Caco-2 (cell line): ENCODE measurements around the gene IDUA. TPM values are rescaled to one million over a fixed set of nuclear protein-coding genes. Genes with fewer than 3 reads are reported as not detected.

Experiments
- BruUV-seq: library from RNA; stranded (reverse); fragments of 400-500 nt; replicated peaks from 2 replicates; lab custom pipeline; 2021; lab: Mats Ljungman, UMichigan
- CTCF ChIA-PET: fragments of 300-600 bp; sonication (Branson Sonifier 250); formaldehyde crosslinking; loops from one replicate; lab custom pipeline; 2022; ENCODE audit warnings: antibody characterized with exemption; lab: Charles Lee
- POLR2A ChIA-PET: fragments of 300-600 bp; sonication (Branson Sonifier 250); formaldehyde crosslinking; loops from one replicate; lab custom pipeline; 2022; ENCODE audit warnings: antibody characterized with exemption; lab: Charles Lee
- DNase-seq, 2 experiments: peaks; one replicate each; pipeline versions ENCODE4 v3.0.0 to v3.0.0-alpha.2; 2020 to 2022
- H3K27me3 ChIP-seq: replicated peaks from 2 replicates; pipeline ENCODE4 v1.6.0; 2011; ENCODE audit warnings: low read length; ENCODE audit not compliant: control insufficient read depth, insufficient read depth
- H3K36me3 ChIP-seq: 2 replicates; pipeline ENCODE4 v1.5.1; 2011; ENCODE audit warnings: low read length; ENCODE audit not compliant: control insufficient read depth, insufficient read depth
- H3K4me1 ChIP-seq: fragments of 250-450 bp; sonication (Bioruptor Pico); 2 replicates; pipeline ENCODE4 v1.5.1; 2020; ENCODE audit warnings: mild to moderate bottlenecking
- H3K4me3 ChIP-seq: 2 replicates; pipeline ENCODE4 v1.5.1; 2011; ENCODE audit warnings: low read depth, mild to moderate bottlenecking, control low read depth, low read length
- H3K9me3 ChIP-seq: fragments of 250-450 bp; sonication (Bioruptor Pico); 2 replicates; pipeline ENCODE4 v1.5.1; 2020; ENCODE audit warnings: mild to moderate bottlenecking, moderate library complexity
- H3K27ac Mint-ChIP-seq: one replicate; pipeline ENCODE4 v1.8.0; 2022; ENCODE audit warnings: mixed read lengths; ENCODE audit not compliant: unreplicated experiment
- H3K27me3 Mint-ChIP-seq: one replicate; pipeline ENCODE4 v1.8.0; 2022; ENCODE audit warnings: mixed read lengths; ENCODE audit not compliant: insufficient read depth, unreplicated experiment
- H3K36me3 Mint-ChIP-seq: one replicate; pipeline ENCODE4 v1.8.0; 2022; ENCODE audit warnings: mild to moderate bottlenecking, mixed read lengths; ENCODE audit not compliant: insufficient read depth, unreplicated experiment
- H3K4me1 Mint-ChIP-seq: one replicate; pipeline ENCODE4 v1.8.0; 2022; ENCODE audit warnings: low read depth, mixed read lengths; ENCODE audit not compliant: unreplicated experiment
- H3K4me3 Mint-ChIP-seq: one replicate; pipeline ENCODE4 v1.8.0; 2022; ENCODE audit warnings: mild to moderate bottlenecking, moderate library complexity, mixed read lengths; ENCODE audit not compliant: unreplicated experiment
- H3K9me3 Mint-ChIP-seq: one replicate; pipeline ENCODE4 v1.8.0; 2022; ENCODE audit warnings: mixed read lengths; ENCODE audit not compliant: unreplicated experiment
- intact Hi-C: fragments of 100-400 bp; cut with micrococcal nuclease; formaldehyde crosslinking; loops from one replicate; pipeline ENCODE4 v1.10.0; 2022; ENCODE audit not compliant: unreplicated experiment
- total RNA-seq: library from RNA; stranded (reverse); gene quantifications from 2 replicates; pipeline ENCODE4 v1.2.3, GENCODE V29; 2022
- TF ChIP-seq, protein P1 (sequence below), 2 experiments: fragments of 200-600 bp in 1 of 2; IDR thresholded peaks; 1 replicate in 1 of 2; 2 replicates in 1 of 2; pipeline versions ENCODE4 v1.5.1 to v1.8.0; 2011 to 2022; ENCODE audit warnings: antibody characterized with exemption in 1 of 2, control low read depth in 1 of 2, inconsistent platforms in 1 of 2, low read depth in 1 of 2, low read length in 1 of 2, mild to moderate bottlenecking in 1 of 2, moderate library complexity in 1 of 2; ENCODE audit not compliant: insufficient read depth in 1 of 2, severe bottlenecking in 1 of 2, unreplicated experiment in 1 of 2

Gene IDUA
- total RNA-seq, 1 experiment from 2014 or later = 26.9 TPM

DNA sequence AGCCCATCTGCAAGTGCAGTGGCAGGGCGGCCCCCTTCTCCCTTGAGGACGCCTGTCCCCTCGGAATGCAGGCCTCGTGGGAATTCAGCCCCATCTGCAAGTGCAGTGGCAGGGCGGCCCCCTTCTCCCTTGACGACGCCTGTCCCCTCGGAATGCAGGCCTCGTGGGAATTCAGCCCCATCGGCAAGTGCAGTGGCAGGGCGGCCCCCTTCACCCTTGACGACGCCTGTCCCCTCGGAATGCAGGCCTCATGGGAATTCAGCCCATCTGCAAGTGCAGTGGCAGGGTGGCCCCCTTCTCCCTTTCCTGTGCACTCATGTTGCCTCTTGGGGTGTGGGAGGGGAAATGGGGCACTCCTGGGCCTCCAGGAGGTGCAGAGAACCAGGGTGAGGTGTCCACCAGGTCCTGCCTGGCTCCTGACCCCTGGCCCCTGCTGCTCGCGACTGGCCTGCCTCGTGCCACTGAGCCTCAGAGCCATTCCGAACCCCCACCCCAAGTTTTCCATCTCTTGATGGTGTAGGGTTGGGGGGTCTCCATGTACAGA lies 13.1 kb downstream of the IDUA start:
- Histone ChIP-seq H3K4me3 (no peak overlapping the region), H3K4me1 (peaks cover 24% of the 10 kb centered on the region), H3K36me3 (no peaks in the 10 kb centered on the region), H3K27me3 (no peaks in the 10 kb centered on the region), H3K9me3 (no peaks in the 10 kb centered on the region)
- intact Hi-C loops = no loop called here
- H3K36me3 Mint-ChIP-seq = peaks cover 17% of the 10 kb centered on the region
- H3K27me3 Mint-ChIP-seq = peaks cover 6% of the 10 kb centered on the region
- no peak for DNase-seq
- H3K9me3 Mint-ChIP-seq = no peaks in the 10 kb centered on the region
- no peaks in the 10 kb centered on the region for H3K4me1 Mint-ChIP-seq
- CTCF ChIA-PET = no interaction called here
- POLR2A ChIA-PET = no interaction called here
- no TSS peak for BruUV-seq
- TF ChIP-seq, protein P1, sequence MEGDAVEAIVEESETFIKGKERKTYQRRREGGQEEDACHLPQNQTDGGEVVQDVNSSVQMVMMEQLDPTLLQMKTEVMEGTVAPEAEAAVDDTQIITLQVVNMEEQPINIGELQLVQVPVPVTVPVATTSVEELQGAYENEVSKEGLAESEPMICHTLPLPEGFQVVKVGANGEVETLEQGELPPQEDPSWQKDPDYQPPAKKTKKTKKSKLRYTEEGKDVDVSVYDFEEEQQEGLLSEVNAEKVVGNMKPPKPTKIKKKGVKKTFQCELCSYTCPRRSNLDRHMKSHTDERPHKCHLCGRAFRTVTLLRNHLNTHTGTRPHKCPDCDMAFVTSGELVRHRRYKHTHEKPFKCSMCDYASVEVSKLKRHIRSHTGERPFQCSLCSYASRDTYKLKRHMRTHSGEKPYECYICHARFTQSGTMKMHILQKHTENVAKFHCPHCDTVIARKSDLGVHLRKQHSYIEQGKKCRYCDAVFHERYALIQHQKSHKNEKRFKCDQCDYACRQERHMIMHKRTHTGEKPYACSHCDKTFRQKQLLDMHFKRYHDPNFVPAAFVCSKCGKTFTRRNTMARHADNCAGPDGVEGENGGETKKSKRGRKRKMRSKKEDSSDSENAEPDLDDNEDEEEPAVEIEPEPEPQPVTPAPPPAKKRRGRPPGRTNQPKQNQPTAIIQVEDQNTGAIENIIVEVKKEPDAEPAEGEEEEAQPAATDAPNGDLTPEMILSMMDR (IDR thresholded peaks at IDR 0.05; ENCODE audit: insufficient read depth in 1 of 2, low read depth in 1 of 2, low read length in 1 of 2, severe bottlenecking in 1 of 2, unreplicated experiment in 1 of 2) = no peak
- H3K4me3 Mint-ChIP-seq = no peak overlapping the region
- no peak overlapping the region for H3K27ac Mint-ChIP-seq

DNA sequence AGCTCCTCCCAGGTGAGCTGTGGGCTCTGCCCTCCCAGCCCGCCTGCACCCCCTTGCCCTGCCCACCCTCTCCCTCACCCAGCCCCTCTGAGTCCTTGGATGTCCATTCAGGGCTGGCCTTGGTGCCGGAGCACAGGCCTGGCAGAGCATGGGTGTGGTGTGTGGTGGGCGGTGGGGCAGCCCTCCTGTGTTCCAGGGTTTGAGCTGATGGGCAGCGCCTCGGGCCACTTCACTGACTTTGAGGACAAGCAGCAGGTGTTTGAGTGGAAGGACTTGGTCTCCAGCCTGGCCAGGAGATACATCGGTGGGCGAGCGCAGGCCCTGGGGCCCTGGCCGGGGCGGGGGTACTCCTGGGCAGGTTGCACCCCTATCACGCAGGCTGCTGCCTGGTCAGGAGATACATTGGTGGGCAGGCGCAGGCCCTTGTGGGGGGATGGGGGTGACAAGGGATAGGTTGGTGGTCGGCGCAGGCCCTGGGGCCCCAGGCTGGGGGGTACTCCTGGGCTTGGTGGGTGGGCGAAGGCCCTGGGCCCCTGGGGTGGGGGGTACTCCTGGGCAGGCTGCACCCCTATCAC lies 13.9 kb downstream of the IDUA start:
- intact Hi-C loops = no loop called here
- Mint-ChIP-seq H3K4me3 (no peak overlapping the region), H3K9me3 (no peaks in the 10 kb centered on the region), H3K27ac (no peak overlapping the region), H3K27me3 (peaks cover 6% of the 10 kb centered on the region), H3K4me1 (no peaks in the 10 kb centered on the region), H3K36me3 (peaks cover 21% of the 10 kb centered on the region)
- ChIA-PET CTCF (no interaction called here), POLR2A (no interaction called here)
- BruUV-seq = no TSS peak
- Histone ChIP-seq H3K4me1 (peaks cover 20% of the 10 kb centered on the region), H3K36me3 (no peaks in the 10 kb centered on the region), H3K27me3 (no peaks in the 10 kb centered on the region), H3K4me3 (no peak overlapping the region), H3K9me3 (no peaks in the 10 kb centered on the region)
- TF ChIP-seq, protein P1 (IDR thresholded peaks at IDR 0.05; ENCODE audit: insufficient read depth in 1 of 2, low read depth in 1 of 2, low read length in 1 of 2, severe bottlenecking in 1 of 2, unreplicated experiment in 1 of 2) = no peak
- no peak for DNase-seq

DNA sequence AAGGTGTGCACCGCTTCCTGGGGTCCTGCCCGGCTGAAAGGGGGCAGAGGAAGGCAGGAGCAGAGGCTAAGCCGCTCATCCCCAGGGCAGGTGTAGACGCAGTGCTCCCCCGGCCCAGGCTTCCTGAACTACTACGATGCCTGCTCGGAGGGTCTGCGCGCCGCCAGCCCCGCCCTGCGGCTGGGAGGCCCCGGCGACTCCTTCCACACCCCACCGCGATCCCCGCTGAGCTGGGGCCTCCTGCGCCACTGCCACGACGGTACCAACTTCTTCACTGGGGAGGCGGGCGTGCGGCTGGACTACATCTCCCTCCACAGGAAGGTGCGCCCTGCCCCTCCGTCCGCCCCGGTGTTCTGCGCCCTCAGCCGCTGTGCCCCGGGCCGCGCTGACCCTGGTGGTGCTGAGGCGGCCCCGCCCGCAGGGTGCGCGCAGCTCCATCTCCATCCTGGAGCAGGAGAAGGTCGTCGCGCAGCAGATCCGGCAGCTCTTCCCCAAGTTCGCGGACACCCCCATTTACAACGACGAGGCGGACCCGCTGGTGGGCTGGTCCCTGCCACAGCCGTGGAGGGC lies 14.8 kb downstream of the IDUA start:
- H3K9me3 Mint-ChIP-seq = peaks cover 2% of the 10 kb centered on the region
- no TSS peak for BruUV-seq
- H3K27me3 Mint-ChIP-seq = peaks cover 6% of the 10 kb centered on the region
- ChIA-PET POLR2A (no interaction called here), CTCF (no interaction called here)
- Histone ChIP-seq H3K27me3 (no peaks in the 10 kb centered on the region), H3K4me1 (peaks cover 11% of the 10 kb centered on the region), H3K4me3 (no peak overlapping the region), H3K9me3 (0 out of 2 replicates have a peak, but pooled peaks cover 2% of the 10 kb centered on the region), H3K36me3 (no peaks in the 10 kb centered on the region)
- no peak for DNase-seq
- H3K27ac Mint-ChIP-seq = no peak overlapping the region
- TF ChIP-seq, protein P1 (IDR thresholded peaks at IDR 0.05; ENCODE audit: insufficient read depth in 1 of 2, low read depth in 1 of 2, low read length in 1 of 2, severe bottlenecking in 1 of 2, unreplicated experiment in 1 of 2) = no peak
- no peak overlapping the region for H3K4me3 Mint-ChIP-seq
- intact Hi-C loops = no loop called here
- H3K36me3 Mint-ChIP-seq = peaks cover 22% of the 10 kb centered on the region
- no peaks in the 10 kb centered on the region for H3K4me1 Mint-ChIP-seq
